Hypothalamus (tissue), 51 donors: ENCODE measurements around the gene TNPO3.
"Not testable (repeated sequence)": the region's sequence is repeated elsewhere in the genome, so short reads cannot be mapped to it uniquely, and the experiment has no call there.

Source experiments
- DNase-seq, 51 donors: peaks; one replicate each; lab custom pipeline; 2025; lab: John Stamatoyannopoulos, UW

TNPO3 gene

DNA sequence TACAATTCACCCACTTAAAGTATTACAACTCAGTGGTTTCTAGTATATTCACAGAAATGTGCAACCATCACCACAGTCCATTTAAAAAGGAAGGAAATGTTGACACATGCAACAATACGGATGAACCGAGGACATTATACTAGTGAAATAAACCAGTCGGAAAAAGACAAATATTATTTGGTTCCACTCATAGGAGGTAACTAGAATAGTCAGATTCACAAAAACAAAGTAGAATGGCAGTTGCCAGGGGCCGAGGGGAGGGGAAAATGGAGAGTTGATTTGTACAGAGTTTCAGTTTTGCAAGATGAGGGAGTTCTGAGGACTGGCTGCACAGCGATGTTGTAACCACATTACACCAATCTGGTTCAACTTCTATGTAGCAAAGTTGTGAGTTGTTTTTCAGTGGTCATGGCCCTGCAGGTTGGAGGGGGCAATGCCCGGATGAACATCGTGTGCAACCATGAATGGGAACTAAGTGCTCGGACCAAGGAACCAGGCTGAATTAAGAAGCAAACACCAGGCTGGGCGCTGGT lies 17.6 kb upstream of the TNPO3 start:
- DNase-seq = no peak

- DNase-seq = no peak
These were observed 14.1 kb upstream of the TNPO3 start for GRCh38 chr7:129069021-129069420.

- no peak for DNase-seq
These were observed 13.1 kb upstream of the TNPO3 start for GRCh38 chr7:129067943-129068548.

DNA sequence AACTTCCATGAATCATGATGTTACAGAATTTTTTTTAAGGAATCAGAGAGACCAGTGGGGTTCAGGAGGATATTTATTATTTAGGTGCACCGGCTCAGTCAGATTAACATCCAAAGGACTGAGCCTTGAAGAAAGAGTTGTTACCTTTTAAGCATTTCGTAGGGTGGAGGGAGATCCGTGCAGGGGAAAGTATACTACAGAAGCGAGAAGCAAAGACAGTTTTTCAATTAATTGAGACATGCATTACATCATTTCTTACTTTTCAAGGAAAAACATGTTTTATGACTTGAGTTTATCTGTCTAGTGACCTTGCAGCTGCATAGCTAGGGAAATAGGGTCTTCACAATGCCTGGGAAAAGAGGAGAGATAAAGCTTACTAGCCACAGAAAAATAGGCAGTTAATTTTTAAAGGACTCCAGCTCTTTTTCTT lies 12.2 kb upstream of the TNPO3 start:
- DNase-seq = not testable (repeated sequence)

GRCh38 chr7:129066290-129067131 lies 11.6 kb upstream of the TNPO3 start:
- no peak for DNase-seq

DNA sequence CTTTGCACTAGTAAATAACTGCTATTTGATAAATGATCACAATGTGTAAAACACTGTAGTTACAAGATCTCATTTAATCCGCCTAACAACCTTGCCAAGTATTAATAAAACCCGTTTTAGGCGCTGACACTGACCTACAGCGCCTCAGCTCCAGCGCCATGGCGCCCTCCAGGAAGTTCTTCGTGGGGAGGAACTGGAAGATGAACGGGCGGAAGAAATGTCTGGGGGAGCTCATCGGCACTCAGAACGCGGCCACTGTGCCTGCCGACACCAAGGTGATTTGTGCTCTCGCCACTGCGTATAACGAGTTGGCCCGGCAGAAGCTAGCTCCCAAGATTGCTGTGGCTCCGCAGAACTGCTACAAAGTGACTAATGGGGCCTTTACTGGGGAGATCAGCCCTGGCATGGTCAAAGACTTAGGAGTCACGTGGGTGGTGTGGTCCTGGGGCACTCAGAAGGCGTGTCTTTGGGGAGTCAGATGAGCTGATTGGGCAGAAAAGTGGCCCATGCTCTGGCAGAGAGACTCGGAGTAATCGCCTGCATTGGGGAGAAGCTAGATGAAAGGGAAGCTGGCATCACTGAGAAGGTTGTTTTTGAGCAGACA lies 1.1 kb upstream of the TNPO3 start:
- peak in 1 of 51 donors; percentile 3 for DNase-seq

- DNase-seq = no peak
These were observed 444 bp upstream of the TNPO3 start for GRCh38 chr7:129055294-129055816.

- peak in 1 of 51 donors; percentile 23 for DNase-seq
These were observed 923 bp downstream of the TNPO3 start for GRCh38 chr7:129053938-129054437.

- DNase-seq = no peak
These were observed 2.5 kb downstream of the TNPO3 start for GRCh38 chr7:129052441-129052840.

- DNase-seq = not testable (repeated sequence)
These were observed 3.5 kb downstream of the TNPO3 start for GRCh38 chr7:129051459-129051858.

GRCh38 chr7:129047761-129048160 lies 7.2 kb downstream of the TNPO3 start:
- no peak for DNase-seq

- no peak for DNase-seq
These were observed 9.2 kb downstream of the TNPO3 start for GRCh38 chr7:129045682-129046081.

GRCh38 chr7:129043012-129043411 lies 11.9 kb downstream of the TNPO3 start:
- no peak for DNase-seq

DNA sequence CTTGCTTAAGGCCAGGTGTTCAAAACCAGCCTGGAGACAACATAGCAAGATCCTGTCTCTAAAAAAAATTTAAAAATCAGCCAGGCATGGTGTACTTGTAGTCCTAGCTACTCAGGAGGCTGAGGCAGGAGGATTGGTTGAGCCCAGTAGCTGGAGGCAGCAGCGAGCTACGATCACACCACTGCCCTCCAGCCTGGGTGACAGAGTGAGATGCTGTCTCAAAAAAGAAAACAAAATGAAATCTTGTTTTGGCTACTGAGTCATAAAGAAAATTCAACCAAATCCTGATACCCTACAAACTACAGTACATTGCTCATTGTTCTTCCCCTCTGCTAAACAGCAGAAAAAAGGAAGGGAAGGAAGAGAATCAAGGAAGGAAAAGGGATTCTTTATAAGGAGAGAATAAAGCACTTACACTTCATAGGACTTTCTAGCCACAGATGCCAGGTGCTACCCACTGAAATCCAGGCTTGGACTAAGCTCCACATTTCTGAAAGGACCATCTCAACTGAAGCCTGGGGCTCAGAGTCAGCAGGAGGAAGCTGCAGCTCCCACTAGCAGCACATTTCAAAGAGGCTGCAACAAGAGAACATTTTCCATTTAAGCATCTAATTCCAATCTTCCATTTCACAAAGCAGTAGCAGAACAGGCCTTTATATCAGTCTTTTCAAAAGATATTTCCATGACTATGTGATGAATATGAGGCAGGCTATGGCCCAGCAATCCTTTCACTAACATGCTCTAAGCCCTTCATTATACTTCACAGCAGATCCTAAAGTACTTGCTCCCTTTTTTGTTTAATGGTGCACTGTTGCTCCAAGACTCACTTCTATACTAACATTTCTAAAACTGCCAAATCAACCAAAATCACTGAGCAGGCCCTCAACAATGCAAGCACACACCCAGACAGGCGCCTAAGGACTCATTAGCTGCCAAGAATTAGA lies 13.5 kb downstream of the TNPO3 start:
- peak in 1 of 51 donors; percentile 3 for DNase-seq

DNA sequence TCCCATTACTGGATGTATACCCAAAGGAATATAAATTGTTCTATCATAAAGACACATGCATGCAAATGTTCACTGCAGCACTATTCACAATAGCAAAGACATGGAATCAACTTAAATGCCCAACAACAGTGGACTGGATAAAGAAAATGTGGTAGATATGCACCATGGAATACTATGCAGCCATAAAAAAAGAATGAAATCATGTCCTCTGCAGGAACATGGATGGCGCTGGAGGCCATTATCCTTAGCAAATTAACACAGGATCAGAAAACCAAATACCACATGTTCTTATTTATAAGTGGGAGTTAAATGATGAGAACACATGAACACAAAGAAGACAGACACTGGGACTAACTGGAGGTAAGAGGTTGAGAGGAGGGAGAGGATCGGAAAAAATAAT lies 16.4 kb downstream of the TNPO3 start:
- not testable (repeated sequence) for DNase-seq

DNA sequence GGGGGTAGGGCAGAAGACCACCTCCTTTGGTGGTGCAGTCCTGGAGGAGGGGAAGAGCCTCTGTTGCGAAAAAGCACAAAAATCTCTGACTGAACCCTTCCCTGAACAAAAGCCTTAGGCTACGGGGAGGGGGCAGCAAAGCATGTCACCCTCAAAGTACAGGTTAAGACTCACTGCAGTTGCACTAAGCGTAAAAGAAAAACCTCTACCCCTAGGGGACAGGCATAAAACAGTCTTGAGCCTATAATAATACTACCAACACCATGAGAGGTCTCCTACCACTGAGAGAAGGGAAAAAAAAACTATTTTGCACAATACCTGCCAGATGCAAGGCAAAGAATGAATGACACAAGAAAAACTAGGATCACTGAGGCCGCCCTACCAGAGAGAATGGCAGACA lies 17.3 kb downstream of the TNPO3 start:
- no peak for DNase-seq

- no peak for DNase-seq
These were observed 22.9 kb downstream of the TNPO3 start for GRCh38 chr7:129032017-129032416.

GRCh38 chr7:129030440-129030839 lies 24.5 kb downstream of the TNPO3 start:
- no peak for DNase-seq

DNA sequence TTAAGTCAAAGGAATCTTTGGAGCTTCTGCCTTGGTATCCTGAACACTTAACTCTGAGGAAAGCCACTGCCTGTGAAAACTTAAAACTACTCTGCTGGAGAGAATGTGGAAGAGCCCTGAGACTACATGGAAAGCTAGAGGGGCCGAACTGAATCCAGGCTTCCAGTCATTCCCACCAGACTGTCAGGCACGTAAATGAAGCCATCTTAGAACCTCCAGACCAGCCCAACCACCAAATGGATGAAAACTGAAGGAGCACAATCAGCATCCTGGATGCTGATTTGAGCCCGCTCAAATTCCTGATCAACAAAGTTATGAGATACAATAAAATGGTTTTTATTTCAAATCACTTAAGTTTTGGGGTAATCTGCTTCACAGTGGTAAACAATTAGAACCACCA lies 30.8 kb downstream of the TNPO3 start:
- DNase-seq = no peak

- no peak for DNase-seq
These were observed 33.3 kb downstream of the TNPO3 start for GRCh38 chr7:129021656-129022055.
